ENCODE data around the gene HSPG2.

Gene HSPG2

DNA sequence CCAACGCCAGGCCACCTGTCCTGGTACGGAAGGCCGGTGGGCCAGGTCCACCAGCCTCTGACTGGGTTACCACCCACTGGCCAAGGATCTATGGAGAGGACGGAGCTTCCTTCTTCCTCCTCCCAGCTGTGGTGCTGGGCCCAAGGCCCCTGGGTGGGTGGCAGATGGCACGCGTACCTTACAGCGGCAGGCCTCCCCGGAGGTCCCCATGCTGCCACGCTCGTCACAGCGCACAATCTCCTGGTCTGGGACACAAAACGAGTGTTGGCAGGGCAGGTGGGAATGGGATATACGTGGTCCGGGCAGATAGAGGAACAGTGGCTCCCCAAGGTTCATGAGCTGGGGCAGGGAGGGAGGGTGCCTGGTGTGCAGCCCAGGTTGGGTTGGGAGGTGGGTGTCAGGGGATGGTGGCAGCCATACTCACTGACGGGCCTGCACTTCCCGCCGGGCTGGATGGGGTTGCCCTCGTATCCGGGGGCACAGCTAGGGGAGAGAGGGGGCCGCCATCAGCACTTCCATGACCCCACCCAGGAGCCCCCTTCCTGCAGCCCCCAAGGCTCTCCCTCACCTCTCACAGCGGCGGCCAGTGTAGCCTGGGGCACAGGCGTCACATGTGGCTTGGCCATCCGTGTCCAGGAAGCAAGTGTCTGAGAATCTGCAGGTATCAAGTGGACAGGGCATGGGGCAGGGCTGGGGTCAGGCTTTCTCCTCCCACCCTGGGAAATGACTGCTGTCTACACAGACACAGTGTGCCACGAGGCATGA, 58.9 kb downstream of the HSPG2 start:
- DNase-seq = no peak

- DNase-seq = no peak
Measured at GRCh38 chr1:21876267-21876666, 60.8 kb downstream of the HSPG2 start.

DNA sequence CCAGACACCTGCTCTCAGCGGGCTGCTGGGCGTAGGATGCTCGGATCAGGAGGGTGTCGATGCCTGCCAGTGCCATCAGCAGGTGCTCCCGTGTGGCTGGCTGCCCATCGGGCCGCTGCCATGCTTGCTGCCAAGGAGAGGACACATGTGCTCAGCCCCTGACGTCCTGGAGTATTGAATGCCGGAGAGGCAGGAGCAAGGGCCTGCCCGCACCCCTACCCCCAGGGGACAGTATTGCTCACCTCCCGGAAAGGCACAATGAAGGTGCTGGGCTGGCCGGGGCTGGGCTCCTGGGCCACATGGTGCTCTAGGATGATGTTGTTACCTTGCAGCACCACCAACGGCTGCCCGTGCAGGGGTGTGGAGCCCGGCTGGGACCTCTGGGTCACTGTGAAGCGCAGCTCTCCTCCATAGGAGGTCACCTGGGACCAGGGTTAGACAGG, 61.5 kb downstream of the HSPG2 start:
- DNase-seq = no peak

DNA sequence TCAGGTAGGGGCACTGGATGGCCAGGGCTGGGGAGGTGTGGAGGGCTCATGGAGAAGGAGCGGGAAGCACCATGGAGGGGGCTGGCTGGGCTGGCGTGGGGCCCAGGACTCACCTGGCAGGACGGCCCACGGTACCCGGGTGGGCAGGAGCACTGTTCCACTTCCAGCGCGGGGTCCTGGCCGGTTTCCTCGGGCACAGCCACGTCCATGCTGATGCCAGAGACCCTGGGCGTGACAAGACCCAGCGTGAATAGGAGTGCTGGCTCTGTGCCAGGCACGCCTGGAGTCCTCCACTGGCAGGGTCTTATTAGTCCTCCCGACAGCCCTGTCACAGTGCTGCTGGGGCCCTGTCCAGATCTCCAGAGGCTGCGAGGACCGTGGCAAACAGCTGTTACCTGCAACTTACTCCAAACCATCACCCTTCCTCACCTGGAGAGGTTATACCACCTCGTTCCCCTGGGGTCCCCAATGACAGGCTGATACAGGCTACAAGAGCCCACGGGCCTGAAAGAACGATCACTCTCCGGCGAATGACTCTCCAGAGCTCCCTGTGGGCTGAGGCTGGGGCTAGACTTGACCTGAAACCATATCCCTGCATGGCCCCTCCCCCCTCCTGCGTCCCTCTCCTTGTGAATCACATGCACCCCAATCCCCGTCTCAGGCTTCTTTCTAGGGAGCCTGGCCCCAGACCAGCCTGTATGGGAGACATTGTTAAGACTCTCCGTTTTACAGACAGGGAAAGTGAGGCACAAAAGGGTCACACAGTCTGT, 62.1 kb downstream of the HSPG2 start:
- DNase-seq = no peak

- no peak for DNase-seq
Measured at GRCh38 chr1:21874328-21874727, 62.8 kb downstream of the HSPG2 start.

- no peak for DNase-seq
Measured at GRCh38 chr1:21873761-21874160, 63.3 kb downstream of the HSPG2 start.

- DNase-seq = no peak
Measured at GRCh38 chr1:21873174-21873573, 63.9 kb downstream of the HSPG2 start.

GRCh38 chr1:21872445-21873079, 64.5 kb downstream of the HSPG2 start:
- no peak for DNase-seq

DNA sequence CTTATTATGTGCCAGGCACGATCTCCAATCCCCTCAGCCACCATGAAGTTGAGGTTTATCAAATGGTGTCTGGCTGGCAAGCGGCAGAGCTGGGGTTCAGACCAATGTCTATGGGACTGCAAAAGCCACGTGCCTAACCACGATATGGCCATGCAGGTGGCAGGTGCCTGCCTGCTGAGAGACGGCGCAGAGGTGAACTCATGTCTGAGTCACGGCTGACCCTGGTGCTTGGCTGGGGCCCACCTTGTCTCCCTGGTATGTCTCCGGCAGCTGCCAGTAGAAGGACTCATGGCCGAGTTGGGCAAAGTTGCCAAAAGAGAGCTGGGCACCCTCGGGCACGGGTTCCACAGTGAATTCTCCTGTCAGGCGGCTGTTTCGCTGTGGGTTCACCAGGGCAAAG, 65.2 kb downstream of the HSPG2 start:
- no peak for DNase-seq

- DNase-seq = no peak
Measured at GRCh38 chr1:21870611-21871010, 66.5 kb downstream of the HSPG2 start.

- DNase-seq = no peak
Measured at GRCh38 chr1:21869620-21870121, 67.4 kb downstream of the HSPG2 start.

GRCh38 chr1:21868941-21869454, 68.1 kb downstream of the HSPG2 start:
- DNase-seq = no peak

DNA sequence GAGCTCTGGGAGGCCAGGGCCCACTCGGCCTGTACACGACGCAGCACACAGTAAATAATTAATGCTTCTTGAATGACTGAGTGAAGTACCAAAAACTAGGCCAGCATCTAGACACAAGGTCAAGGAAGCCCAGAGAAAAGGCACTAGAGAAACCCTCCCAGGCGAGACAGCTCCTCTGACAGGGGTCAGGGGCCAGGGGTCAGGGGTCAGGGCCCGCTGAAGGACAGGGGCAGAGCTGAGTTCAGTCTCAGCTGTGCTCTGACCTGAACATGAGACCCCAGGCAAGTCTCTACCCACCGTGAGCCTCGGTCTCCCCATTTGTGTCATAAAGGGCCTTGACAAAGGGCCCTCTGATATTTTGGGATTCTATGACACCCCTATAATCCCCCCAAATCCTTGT, 68.6 kb downstream of the HSPG2 start:
- no peak for DNase-seq

- no peak for DNase-seq
Measured at GRCh38 chr1:21867451-21867996, 69.6 kb downstream of the HSPG2 start.

- no peak for DNase-seq
Measured at GRCh38 chr1:21866707-21867043, 70.4 kb downstream of the HSPG2 start.

GRCh38 chr1:21865943-21866706, 71.0 kb downstream of the HSPG2 start:
- DNase-seq = no peak

DNA sequence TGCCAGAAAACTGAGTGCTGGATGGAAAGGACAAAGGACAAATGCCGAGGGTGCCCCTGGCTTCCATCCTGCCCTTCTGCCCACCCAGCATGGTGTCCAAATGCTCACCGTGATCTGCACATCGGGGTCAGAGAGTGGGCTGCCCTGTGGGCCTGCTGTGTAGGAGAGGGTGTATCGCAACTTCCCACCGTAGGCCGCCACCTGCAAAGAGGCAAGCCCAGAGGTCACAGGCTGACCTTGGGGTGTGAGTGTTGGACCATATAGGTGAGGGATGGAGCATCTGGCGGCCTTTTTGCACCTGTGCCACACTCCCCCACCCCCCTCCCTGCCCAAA, 71.5 kb downstream of the HSPG2 start:
- DNase-seq = no peak

DNA sequence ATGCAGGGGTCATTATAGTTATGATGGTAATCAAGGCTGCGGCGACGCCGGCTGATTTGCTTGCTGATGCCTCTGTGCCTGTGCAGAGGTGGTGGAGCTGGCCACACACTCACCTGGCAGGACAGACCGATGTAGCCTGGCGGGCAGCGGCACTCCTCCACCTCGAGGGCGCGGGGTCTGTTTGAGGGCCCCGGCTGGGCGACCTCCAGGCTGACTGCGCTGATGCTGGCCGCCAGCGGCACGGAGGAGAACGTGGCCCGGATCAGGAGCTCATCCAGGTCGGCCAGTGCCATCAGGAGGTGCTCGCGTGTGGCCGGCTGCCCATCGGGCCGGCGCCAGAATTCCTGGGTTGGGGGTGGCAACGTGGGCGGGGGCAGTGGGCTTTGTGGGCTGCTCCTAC, 72.4 kb downstream of the HSPG2 start:
- no peak for DNase-seq

- no peak for DNase-seq
Measured at GRCh38 chr1:21863981-21864380, 73.1 kb downstream of the HSPG2 start.

GRCh38 chr1:21861602-21862429, 75.3 kb downstream of the HSPG2 start:
- DNase-seq = no peak

DNA sequence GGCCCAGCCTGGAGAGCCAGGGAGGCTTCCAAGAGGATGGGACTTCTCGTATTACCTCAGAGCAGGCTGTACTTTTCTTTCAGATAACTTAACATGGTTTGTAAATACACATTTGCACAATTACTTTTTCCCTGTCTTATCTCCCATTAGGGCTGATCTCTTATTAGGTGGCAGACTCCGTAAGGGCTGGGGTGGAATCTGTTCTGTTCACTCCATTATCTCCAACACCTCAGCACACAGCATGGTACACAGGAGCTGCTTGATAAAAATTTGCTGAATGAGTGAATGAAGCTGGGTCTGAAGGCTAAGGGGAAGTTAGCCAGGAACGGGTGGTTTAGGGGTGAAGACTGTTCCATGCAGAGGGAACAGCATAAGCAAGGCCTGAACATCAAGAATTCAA, 76.1 kb downstream of the HSPG2 start:
- DNase-seq = no peak

All from activated T-cell treated with anti-CD3 and anti-CD28 coated beads for 4 hours (primary cell).